ENCODE measurements around the gene LMTK3.
"Not testable (repeated sequence)": the region's sequence is repeated elsewhere in the genome, so short reads cannot be mapped to it uniquely, and the experiment has no call there.

The LMTK3 gene

DNA sequence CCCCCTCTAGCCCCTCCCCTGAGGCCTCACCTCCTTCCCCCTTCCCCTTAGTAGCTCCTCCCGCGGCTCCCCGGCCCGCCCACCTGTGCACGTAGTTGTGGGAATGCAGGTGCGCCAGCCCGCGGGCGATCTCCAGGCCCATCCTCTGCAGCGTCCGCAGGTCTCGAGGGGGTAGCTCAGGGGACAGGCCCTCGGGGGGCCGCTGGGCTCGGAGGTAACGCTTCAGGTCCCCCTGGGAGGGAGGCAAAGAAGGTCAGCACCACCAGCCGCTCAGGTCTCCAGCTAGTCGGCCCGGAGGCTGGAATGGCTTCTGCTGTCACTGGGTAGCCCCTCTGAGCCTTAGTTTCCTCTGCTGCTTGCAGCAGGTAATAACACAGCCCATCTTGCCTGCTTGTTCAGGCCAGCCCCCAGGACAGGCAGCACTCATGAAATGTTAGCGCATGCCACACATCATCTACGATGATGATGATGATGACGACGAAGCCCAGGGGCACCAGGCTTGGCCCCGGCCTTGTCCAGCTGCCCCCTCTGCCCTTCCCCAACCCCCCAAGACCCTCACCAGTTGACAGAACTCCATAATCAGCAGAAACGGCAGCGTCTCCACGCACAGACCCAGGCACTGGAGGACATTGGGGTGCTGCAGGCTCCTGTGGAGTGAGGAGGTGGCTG is 9.2 kb downstream of the LMTK3 start:
- DNase-seq = no peak

DNA sequence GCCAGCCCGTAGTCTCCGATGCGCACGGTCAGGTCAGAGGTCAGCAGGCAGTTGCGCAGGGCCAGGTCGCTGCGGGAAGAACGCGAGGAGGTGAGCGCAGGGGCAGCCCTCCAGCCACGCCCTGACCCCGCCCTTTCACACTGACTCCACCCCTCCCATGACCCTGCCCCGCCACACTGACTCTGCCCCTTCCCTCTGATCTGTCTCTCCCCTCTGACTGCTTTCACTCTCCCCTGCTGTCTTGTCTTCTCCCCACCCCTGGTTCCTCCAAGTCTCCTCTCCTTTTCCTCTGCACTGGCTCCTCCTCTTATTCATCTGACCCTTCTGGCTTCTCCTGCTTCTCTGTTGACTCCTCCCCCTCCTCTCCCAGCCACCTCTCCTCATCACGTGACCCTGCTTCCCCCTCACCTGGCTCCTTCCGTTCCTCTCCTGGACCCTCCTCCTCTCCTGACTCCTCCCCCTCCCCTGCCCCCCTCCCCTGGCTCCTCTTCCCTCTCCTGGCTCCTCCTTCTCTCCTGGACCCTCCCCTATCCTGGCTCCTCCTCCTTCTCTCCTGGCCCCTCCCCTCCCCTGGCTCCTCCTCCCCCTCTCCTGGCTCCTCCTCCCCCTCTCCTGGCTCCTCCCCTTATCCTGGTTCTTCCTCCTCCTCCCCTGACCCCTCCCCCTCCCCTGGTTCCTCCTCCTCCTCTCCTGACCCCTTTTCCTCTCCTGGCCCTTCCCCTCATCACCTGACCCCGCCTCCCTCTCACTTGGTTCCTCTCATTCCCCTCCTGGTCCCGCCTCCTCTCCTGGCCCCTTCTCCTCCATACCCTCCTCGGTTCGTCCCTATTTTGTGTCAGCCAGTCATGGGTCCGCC is 9.9 kb downstream of the LMTK3 start:
- peak; percentile 57 for DNase-seq

DNA sequence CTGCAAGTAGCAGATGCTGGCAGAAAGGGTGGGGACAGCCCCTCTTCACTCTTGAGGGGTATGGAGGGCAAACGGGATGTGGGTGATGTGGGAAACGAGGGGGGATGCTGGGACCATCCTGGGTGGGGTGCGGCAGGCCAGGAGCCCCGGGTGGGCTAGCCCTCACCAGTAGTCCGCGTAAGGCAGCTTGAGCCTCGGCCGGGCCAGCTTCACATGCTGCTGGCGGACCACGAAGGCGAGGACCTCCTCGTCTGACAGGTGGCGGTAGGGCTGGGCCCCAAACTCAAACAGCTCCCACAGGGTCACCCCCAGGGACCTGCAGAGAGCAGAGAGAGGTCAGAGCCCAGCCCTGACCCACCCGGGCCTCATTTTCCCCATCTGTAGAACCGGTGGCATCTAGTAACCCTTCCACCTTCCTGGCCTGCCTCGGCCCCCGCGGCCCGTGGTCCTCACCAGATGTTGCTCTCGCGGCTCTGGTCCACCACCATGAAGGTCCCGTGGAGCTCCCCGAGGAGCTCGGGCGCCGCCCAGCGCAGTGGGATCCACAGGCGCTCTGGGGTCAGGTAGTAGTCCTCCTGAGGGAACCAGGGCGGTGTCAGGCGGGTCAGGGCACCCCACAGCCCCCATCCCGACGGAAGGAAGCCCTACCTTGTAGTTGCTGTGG is 10.7 kb downstream of the LMTK3 start:
- DNase-seq = no peak

DNA sequence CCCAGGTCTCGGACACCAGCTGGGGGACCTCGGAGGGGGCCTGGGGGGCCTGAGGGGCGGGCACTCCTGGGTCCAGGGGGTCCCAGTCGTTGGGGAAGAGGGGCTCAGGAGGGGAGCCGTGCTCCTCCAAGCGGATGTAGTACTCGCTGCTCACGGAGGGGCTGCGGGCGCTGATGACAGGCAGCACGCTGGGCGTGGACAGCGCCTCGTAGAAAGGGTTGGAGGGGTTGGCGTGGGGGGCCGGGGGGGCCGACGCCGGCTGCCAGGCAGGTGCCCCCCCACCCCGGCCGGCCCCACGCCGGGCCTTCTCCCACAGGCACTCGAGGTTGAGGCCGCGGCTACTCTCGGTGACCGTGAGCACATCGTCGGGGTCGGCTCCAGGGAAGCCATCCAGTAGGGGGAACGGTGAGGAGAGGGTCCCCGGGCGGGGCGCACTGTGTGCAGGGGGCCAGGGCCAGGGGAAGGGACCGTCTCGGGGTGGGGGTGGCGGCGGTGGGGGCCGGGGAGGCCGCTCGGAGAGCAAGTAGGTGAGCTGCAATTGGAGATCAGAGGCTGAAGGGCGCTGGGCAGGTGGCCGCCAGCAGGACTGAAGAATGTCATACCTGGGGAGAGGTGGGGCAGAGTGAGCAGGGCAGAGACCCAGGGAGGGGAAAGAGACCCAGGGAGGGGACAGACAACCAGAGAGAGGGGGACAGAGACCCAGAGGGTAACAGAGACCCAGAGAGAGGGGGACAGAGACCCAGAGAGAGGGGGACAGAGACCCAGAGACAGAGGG is 12.1 kb downstream of the LMTK3 start:
- no peak for DNase-seq

DNA sequence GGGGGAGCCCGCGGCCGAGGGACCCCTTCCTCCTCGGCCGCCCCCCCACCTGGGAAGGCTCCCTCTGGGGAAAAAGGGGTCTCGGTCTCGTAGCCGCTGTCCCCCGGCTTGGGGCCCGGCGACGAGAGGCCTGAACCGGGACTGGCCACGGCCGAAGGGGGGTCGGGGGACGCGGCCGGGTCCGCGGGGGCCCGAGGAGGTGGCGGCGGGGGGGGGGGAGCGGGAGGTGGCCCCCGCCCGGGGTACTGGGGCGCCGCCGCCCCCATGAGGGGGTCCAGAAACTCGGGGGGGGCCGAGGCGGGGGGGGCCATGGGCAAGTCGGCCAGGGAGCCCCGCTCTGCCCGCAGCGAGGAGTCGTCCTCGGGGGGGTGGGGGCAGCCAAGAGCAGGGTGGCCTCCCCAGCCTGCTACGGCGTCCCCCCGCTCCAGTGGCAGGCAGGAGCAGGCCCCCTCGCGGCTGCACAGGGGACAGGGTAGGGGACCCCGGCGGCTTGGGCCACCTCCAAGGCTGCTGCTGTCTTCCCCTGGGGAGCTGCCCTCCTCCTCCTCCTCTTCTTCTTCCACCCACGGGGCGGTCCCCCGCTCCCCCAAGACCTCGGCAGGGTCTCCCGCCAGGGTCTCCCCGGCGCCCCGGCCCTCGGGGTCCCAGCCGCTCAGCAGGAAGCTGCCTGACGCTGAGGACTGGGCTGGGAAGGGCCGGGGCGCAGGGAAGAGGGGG is 12.9 kb downstream of the LMTK3 start:
- no peak for DNase-seq

DNA sequence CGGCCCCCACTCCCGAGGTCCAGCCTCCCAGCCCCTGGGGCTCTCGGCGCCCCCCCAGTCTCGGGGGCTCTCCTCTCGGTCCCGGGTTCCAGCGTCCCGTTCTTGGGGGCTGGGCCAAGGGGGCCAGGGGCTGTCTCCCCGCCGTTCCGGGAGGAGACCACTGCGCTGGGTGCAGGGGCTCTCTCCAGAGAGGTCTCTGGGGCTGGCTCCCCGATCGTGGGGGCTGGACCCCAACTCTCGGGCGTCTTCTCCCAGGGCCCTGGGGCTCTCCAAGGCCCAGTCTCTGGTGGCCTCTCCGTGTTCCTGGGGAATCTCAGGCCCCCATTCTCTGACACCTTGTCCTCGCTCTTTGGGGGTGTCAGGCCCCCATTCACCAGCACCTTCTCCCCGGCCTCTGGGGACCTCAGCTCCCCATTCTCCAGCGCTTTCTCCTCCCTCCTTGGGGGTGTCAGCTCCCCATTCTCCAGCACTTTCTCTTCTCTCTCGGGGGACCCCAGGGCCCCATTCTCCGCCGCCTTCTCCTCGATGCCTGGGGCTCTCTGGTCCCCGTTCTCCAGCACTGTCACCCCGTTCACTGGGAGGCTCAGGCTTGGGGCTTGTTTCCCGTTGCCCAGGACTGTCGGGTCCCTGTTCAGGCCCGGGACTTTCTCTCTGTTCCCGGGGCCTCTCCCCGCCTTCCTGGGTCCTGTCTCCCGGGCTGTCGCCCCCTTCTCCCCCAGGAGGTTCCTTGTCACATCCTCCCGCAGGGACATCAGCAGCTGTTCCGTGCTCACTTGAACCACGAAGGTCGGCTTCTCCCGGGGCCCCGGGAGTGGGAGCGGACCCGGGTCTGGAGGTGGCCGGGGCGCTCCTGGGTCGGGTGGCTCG is 13.7 kb downstream of the LMTK3 start:
- DNase-seq = no peak

DNA sequence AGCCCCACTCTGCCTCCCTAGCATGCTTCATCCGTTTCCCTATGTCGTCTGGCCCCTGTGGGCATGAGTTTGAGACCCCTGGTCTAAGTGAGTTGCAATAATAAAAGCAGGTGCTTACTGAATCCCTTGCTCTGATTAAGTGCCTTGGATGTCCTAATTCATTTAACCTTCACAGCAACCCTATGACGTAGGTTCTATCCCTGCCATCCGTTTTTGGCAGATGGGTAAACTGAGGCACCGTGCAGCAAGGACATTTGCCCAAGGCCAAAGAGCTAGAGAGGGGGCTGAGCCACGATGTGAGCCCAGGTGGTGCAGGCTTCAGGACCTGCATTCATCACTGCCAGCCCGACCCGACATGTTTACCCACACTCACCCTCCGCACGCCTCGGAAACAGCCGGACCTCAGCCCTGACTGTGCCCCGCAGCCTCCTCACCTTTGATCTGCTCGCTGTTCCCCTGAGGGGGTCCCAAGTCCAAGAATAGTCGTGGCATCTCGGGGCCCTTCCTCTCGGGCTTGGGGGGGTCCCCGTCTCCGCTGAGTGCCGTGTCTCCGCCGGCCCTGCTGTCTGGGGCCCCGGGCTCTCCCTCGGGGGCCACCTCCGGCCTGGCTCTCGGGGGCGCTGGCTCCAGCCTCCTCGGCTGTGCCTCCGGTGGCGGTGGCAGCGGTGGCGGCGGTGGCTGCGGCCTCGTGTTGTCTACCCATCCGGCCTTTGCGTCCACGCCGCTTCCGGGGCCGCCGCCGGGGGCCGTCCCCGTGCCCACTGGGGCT is 14.5 kb downstream of the LMTK3 start:
- no peak for DNase-seq

DNA sequence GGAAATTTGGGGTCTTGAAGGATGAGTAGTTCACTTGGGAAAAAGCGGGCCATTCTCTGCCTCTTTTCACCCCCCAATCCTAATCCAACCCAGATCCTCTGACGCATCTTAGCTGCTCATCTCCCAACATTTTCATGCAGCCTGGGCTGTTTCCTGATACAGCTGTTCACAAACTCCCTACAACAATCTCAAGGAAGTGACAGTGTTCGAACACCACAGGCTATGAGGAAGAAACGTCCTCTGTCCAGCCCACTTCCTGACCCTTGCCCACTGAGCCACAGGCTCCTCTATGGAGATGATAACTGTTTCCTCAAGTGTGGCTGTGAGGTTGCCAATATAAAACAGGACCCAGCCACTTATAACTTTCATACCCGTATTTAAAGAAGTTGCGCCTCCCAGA is 16.2 kb downstream of the LMTK3 start:
- DNase-seq = peak; percentile 51

DNA sequence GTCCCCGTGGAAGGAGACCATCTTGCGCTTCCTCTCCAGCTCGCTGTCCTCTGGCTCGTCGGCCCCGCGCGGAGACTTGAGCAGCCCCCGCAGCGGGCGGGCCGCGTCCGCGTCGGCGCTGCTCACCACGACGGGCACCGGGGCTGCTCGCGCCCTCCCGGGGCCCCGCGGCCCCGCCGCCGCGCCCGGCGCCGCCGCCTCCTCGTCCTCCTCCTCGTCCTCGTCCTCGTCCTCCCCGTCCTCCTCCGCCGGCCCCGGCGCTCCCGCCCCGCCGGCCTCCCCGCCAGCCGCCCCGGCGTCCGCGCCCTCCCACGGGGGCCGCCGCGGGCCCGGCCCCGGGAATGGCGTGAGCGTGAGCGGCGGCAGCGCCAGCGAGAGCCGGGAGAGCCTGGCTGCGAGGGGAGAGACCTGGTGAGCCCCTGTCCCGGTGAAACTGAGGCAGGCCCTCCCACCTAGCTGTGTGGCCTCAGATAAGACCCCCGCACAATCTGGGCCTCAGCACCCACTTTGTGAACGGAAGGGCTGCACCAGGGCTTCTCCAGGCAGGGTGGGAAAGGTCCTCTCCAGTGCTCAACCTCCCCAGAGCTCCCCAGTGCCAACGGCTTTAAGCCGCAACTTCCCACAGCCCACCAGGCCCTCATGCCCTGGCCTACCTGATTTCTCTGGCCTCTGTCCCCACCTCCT is 17.8 kb downstream of the LMTK3 start:
- no peak for DNase-seq

DNA sequence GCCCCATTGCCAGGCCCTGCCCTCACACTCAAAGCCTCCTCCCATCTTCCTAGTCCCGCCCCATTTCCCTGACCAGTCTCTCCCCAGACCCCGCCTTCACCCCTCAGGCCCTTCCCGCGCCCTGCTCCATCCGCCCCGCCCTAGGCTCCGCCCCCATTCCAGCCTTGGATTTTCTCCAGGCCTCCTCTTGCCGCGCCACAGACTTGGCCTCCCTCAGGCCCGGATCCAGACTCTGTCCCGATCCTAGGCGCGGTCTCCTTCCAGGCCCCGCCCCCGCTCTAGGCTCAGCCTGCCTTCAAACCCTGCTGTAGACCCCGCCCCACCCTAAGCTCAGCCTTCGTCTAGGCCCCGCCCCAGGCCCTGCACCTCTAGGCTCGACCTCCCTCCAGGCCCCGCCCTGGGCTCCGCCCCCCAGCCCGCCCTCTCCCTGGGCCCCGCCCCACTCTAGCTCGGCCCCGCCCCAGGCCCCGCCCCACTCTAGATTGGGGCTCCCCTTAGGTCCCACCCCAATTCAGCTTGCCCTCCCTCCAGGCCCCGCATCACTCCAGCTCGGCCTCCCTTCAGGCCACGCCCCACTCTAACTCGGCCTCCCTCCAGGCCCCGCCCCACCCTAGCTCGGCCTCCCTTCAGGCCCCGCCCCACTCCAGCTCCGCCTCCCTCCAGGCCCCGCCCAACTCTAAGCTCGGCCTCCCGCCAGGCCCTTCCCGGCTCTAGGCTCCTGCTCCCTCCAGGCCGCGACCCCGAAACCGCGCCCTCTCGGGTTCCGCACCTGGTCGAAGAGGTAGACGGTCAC is 18.5 kb downstream of the LMTK3 start:
- DNase-seq = peak; percentile 98

DNA sequence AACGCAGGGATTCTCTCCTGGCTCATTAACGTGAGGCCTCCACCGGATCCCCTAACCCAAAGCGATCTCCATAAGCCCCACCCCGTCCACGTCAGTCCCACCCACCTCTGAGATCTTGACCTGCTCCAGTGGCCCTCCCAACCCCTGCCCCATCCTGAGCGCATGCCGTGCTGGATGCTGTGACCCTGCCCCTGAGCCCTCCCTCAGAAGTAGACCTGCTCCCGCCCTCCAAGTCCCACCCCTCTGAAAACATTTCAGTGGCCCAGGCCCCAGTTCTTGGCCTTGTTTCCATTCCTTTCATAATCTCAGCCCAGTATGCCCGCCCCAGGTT is 19.9 kb downstream of the LMTK3 start:
- DNase-seq = no peak

DNA sequence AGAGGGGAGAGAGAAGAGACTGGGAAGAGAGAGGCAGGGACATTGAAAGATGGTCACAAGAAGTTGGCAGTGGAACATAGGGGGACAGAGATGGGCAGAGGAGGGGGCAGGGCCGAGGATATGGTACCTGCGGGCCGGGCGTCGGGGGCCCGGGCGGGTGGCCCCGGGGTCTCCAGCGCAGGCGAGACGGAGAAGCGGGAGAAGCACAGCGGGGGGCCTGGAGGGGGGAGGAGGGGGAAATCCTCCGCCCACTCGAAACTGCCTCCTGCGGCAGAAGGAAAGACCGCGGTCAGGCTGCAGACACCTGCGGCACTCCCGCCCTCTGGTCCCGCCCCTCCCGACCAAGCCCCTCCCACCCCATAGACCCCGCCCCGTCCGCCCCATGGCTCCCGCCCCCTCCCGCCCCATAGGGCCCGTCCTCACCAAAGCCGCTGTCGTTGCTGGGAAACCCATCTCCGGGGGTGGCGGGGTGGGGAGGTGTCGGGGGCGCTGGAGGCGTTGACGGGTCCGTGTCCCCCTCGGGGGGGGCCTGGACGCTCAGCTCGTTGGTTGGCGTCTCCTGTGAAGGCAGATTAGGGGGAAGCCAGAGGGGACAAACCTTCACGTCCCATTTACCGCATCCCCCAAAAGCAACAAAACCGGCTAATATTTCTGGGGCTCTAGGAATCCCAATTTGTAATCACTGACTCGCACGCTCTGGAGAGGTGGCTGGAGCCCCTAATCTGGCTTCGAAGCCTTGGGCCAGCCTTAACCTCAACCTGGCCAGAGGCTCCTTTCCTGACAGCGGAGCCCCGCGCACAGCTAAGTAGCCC is 20.4 kb downstream of the LMTK3 start:
- peak; percentile 30 for DNase-seq

DNA sequence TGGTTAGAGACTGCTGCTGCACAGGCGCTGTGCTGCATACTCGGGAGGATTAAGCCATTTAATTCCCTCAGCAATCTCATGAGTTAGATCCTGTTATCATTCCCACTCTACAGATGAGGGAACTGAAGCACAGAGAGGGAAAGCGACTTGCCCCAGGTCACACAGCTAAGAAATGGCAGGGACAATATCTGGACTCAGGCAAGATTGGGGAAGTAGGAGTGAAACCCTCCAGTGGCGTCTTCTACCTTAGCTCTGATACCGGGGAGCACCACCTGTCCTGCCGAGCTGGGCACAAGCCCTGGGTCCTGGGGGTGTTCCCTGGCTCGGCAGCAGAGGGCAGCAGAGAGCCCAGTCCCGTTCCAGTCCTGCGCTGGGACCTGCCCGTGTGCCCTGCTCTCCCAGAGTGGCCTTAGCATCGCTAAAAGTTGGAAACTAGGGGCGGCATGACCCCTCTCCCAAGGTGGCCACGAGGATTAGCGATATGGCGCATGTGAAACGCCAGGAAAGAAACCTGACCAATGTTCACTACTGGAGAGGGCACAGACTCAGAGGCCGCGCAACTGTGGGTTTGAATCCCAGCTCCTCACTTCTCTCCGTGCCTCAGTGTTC is 21.9 kb downstream of the LMTK3 start:
- DNase-seq = peak; percentile 82

DNA sequence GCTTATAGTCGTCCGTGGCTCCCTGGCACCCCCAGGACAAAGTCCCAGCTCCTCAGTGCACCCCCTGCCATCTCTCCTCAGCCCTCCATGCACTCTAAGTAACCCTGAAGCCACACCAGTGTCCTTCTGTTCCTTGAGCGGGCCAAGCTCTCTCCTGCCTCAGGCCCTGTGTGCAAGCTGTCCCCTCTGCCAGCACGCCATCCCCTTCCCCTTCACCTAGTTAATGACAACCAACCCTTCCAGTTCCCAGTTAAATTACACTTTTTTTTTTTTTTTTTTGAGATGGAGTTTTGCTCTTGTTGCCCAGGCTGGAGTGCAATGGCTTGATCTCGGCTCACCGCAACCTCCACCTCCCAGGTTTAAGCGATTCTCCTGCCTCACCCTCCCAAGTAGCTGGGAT is 23.2 kb downstream of the LMTK3 start:
- not testable (repeated sequence) for DNase-seq

DNA sequence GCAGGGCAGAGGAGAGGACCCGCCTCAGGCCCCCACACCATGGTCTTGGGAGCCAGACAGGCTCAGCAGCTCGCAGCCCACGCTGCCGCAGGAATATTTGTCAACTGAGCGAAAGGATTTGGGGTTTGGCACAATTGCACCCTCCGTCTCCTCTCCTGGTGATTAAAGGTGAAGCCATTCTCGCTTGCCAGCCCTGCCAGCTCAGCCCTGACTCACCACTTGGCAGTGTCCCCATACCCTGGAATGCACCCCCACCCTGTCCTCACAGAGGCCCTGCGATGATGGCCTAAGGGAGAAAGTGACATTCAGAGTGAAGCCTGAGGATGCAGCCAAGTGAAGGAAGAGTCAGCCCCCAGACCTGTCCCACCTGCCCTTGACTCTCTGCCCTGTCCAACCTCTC is 23.7 kb downstream of the LMTK3 start:
- DNase-seq = no peak

DNA sequence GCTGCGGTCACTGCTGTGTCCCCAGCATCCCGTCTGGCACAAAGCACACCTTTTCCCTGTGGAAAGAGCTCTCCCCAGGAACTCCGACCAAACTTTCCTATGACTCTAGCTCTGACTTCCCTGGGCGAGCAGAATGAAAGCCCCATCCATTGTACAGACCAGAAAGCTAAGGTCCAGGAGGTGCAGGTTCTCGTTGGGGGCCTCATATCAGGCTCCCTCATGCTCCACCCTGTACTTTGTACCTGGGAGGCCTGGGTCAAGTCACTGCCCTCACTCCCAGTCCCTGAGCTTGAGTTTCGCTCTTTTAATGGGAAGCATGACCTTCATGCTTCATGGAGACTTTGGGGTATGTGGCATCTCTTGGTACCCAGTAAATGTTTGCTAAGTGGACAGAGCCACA is 24.1 kb downstream of the LMTK3 start:
- no peak for DNase-seq

DNA sequence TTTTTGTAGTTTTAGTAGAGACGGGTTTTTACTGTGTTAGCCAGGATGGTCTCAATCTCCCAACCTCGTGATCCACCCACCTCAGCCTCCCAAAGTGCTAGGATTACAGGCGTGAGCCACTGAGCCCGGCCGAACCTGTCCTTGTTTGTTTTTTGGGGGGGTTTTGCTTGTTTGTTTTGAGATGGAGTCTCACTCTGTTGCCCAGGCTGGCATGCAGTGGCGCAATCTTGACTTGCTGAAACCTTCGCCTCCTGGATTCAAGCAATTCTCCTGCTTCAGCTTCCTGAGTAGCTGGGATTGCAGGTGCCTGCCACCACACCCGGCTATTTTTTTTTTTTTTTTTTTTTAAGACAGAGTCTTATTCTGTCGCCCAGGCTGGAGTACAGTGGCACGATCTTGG is 24.9 kb downstream of the LMTK3 start:
- not testable (repeated sequence) for DNase-seq
